ENCODE data around the gene MIGA2. TPM values are rescaled to one million over a fixed set of nuclear protein-coding genes. Genes with fewer than 3 reads are reported as not detected.

Gene MIGA2
- total and polyA plus RNA-seq, 9 of the 15 experiments (the other 6 are each of a cell fraction or from before 2014, with no cell fraction given) = 0.15 to 54.1 (median 18.0) TPM

GRCh38 chr9:129033216-129033615, 3.2 kb upstream of the MIGA2 start (continued):
- TF ChIP-seq, protein P1, sequence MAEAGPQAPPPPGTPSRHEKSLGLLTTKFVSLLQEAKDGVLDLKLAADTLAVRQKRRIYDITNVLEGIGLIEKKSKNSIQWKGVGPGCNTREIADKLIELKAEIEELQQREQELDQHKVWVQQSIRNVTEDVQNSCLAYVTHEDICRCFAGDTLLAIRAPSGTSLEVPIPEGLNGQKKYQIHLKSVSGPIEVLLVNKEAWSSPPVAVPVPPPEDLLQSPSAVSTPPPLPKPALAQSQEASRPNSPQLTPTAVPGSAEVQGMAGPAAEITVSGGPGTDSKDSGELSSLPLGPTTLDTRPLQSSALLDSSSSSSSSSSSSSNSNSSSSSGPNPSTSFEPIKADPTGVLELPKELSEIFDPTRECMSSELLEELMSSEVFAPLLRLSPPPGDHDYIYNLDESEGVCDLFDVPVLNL (CRISPR knock-in tag; IDR thresholded peaks at IDR 0.05; ENCODE audit: low read depth) = no peak
- TF ChIP-seq RFX7 (CRISPR knock-in tag; IDR thresholded peaks at IDR 0.05) (no peak), ZNF717 (CRISPR knock-in tag; IDR thresholded peaks at IDR 0.05) (no peak), POLR2H (tag; IDR thresholded peaks at IDR 0.05; ENCODE audit: low read depth) (no peak), SRF (CRISPR knock-in tag; IDR thresholded peaks at IDR 0.05) (no peak), ZNF668 (CRISPR knock-in tag; IDR thresholded peaks at IDR 0.05) (no peak), PURB (CRISPR knock-in tag; IDR thresholded peaks at IDR 0.05; ENCODE audit: low read depth) (no peak), TAF1 (IDR thresholded peaks at IDR 0.05; ENCODE audit: control insufficient read depth, extremely low read depth, insufficient read depth, low read length, severe bottlenecking) (no peak), ZNF41 (CRISPR knock-in tag; conservative IDR thresholded peaks at IDR 0.05) (no peak), HMBOX1 (IDR thresholded peaks at IDR 0.05) (peak; percentile 99), PKNOX1 (IDR thresholded peaks at IDR 0.05) (no peak), ZNF707 (CRISPR knock-in tag; conservative IDR thresholded peaks at IDR 0.05) (no peak), ARID1B (IDR thresholded peaks at IDR 0.05) (peak; percentile 51), SRSF9 (IDR thresholded peaks at IDR 0.05; ENCODE audit: borderline replicate concordance, low read depth, low read length) (no peak), EP300 (IDR thresholded peaks at IDR 0.05; ENCODE audit: low read length) (peak; percentile 51), TBL1XR1 (IDR thresholded peaks at IDR 0.05; ENCODE audit: low read length in 2 of 2) (no peak), ETV6 (IDR thresholded peaks at IDR 0.05; ENCODE audit: borderline replicate concordance in 1 of 2, low read depth in 2 of 2, low read length in 1 of 2) (no peak), ETV6 (CRISPR knock-in tag; IDR thresholded peaks at IDR 0.05; ENCODE audit: borderline replicate concordance) (no peak), AFF1 (IDR thresholded peaks at IDR 0.05; ENCODE audit: low read depth in 1 of 2, partially characterized antibody in 2 of 2) (peak in 1 of 2 experiments; percentile 24), SNAPC5 (CRISPR knock-in tag; IDR thresholded peaks at IDR 0.05) (no peak)
